IPS-20b (cell line): ENCODE data around the gene CYTH4.
A peak's percentile ranks its signal among the peaks of the same experiment; 100 is the strongest.
"Not testable (repeated sequence)": the region's sequence is repeated elsewhere in the genome, so short reads cannot be mapped to it uniquely, and the experiment has no call there.

Experiments
- H3K27ac ChIP-seq: one replicate; pipeline ENCODE4 v1.5.1; 2013; ENCODE audit warnings: low read length
- H3K27me3 ChIP-seq: 2 replicates; pipeline ENCODE4 v1.6.1; 2013; ENCODE audit warnings: mild to moderate bottlenecking, low read length, inconsistent platforms; ENCODE audit not compliant: insufficient read depth
- H3K36me3 ChIP-seq: 2 replicates; pipeline ENCODE4 v1.6.1; 2013; ENCODE audit warnings: low read depth, mild to moderate bottlenecking, inconsistent platforms, low read length, moderate library complexity; ENCODE audit not compliant: insufficient read depth
- H3K4me1 ChIP-seq: 2 replicates; pipeline ENCODE4 v1.6.1; 2013; ENCODE audit warnings: mild to moderate bottlenecking, control low read depth, inconsistent platforms, low read length, moderate library complexity; ENCODE audit not compliant: insufficient read depth
- H3K4me3 ChIP-seq: 2 replicates; pipeline ENCODE4 v1.5.1; 2013; ENCODE audit warnings: mild to moderate bottlenecking, low read length, inconsistent platforms
- H3K9ac ChIP-seq: 2 replicates; pipeline ENCODE4 v1.6.1; 2013; ENCODE audit warnings: low read depth, mild to moderate bottlenecking, inconsistent platforms, low read length, moderate library complexity
- H3K9me3 ChIP-seq: 2 replicates; pipeline ENCODE4 v1.6.1; 2013; ENCODE audit warnings: mild to moderate bottlenecking, low read depth, low read length, inconsistent platforms; ENCODE audit not compliant: insufficient read depth

The CYTH4 gene

GRCh38 chr22:37318364-37319109 lies 36.2 kb downstream of the CYTH4 start:
- H3K27me3 ChIP-seq = peaks cover 14% of the 10 kb centered on the region
- no peak overlapping the region for H3K9ac ChIP-seq
- H3K9me3 ChIP-seq = no peaks in the 10 kb centered on the region
- no peaks in the 10 kb centered on the region for H3K4me1 ChIP-seq
- no peak overlapping the region for H3K4me3 ChIP-seq
- H3K36me3 ChIP-seq = no peaks in the 10 kb centered on the region
- no peak overlapping the region for H3K27ac ChIP-seq

- Histone ChIP-seq H3K4me3 (no peak overlapping the region), H3K9ac (no peak overlapping the region), H3K4me1 (peaks cover 8% of the 10 kb centered on the region; the same call in 1 of the 2 replicates), H3K36me3 (no peaks in the 10 kb centered on the region), H3K9me3 (no peaks in the 10 kb centered on the region), H3K27me3 (peaks cover 23% of the 10 kb centered on the region), H3K27ac (no peak overlapping the region)
These were observed 37.2 kb downstream of the CYTH4 start for GRCh38 chr22:37319469-37319868.

- no peak overlapping the region for H3K27ac ChIP-seq
- peaks cover 37% of the 10 kb centered on the region for H3K27me3 ChIP-seq
- H3K4me3 ChIP-seq = no peak overlapping the region
- no peak overlapping the region for H3K9ac ChIP-seq
- H3K9me3 ChIP-seq = no peaks in the 10 kb centered on the region
- peaks cover 8% of the 10 kb centered on the region; the same call in 1 of the 2 replicates for H3K4me1 ChIP-seq
- no peaks in the 10 kb centered on the region for H3K36me3 ChIP-seq
These were observed 38.7 kb downstream of the CYTH4 start for GRCh38 chr22:37320726-37321677.

GRCh38 chr22:37324340-37325038 lies 42.2 kb downstream of the CYTH4 start:
- Histone ChIP-seq H3K4me3 (peak overlapping the region; percentile 54), H3K27ac (no peak overlapping the region), H3K9ac (no peak overlapping the region), H3K36me3 (no peaks in the 10 kb centered on the region), H3K4me1 (peaks cover 8% of the 10 kb centered on the region; the same call in 1 of the 2 replicates), H3K27me3 (peaks cover 55% of the 10 kb centered on the region), H3K9me3 (no peaks in the 10 kb centered on the region)

GRCh38 chr22:37325039-37325395 lies 42.7 kb downstream of the CYTH4 start:
- Histone ChIP-seq H3K9me3 (no peaks in the 10 kb centered on the region), H3K4me3 (peak overlapping the region; percentile 54; the same call in 1 of the 2 replicates)

GRCh38 chr22:37326726-37327125 lies 44.4 kb downstream of the CYTH4 start:
- Histone ChIP-seq H3K9ac (no peak overlapping the region), H3K36me3 (no peaks in the 10 kb centered on the region), H3K9me3 (no peaks in the 10 kb centered on the region), H3K4me3 (no peak overlapping the region), H3K27me3 (peaks cover 58% of the 10 kb centered on the region), H3K4me1 (peaks cover 8% of the 10 kb centered on the region; the same call in 1 of the 2 replicates), H3K27ac (no peak overlapping the region)

More at GRCh38 chr22:37325039-37325395, 42.7 kb downstream of the CYTH4 start:
- no peak overlapping the region for H3K9ac ChIP-seq
- no peak overlapping the region for H3K27ac ChIP-seq
- peaks cover 58% of the 10 kb centered on the region for H3K27me3 ChIP-seq
- H3K36me3 ChIP-seq = no peaks in the 10 kb centered on the region
- peaks cover 8% of the 10 kb centered on the region; the same call in 1 of the 2 replicates for H3K4me1 ChIP-seq

- no peaks in the 10 kb centered on the region for H3K36me3 ChIP-seq
- peaks cover 61% of the 10 kb centered on the region for H3K27me3 ChIP-seq
- H3K9ac ChIP-seq = no peak overlapping the region
- no peaks in the 10 kb centered on the region for H3K9me3 ChIP-seq
- H3K27ac ChIP-seq = no peak overlapping the region
- peaks cover 8% of the 10 kb centered on the region; the same call in 1 of the 2 replicates for H3K4me1 ChIP-seq
- H3K4me3 ChIP-seq = no peak overlapping the region
These were observed 45.7 kb downstream of the CYTH4 start for GRCh38 chr22:37328017-37328416.

GRCh38 chr22:37328538-37329237 lies 46.4 kb downstream of the CYTH4 start:
- H3K4me1 ChIP-seq, H3K27ac ChIP-seq, H3K9me3 ChIP-seq, H3K4me3 ChIP-seq, H3K9ac ChIP-seq, H3K36me3 ChIP-seq: not testable (repeated sequence)
- H3K27me3 ChIP-seq = peaks cover 61% of the 10 kb centered on the region

GRCh38 chr22:37329238-37330140 lies 47.2 kb downstream of the CYTH4 start:
- Histone ChIP-seq H3K4me1 (no peaks in the 10 kb centered on the region; the same call in 1 of the 2 replicates), H3K9ac (no peak overlapping the region), H3K27me3 (peaks cover 61% of the 10 kb centered on the region), H3K4me3 (no peak overlapping the region), H3K27ac (no peak overlapping the region), H3K36me3 (no peaks in the 10 kb centered on the region), H3K9me3 (no peaks in the 10 kb centered on the region)

GRCh38 chr22:37330200-37331033 lies 48.1 kb downstream of the CYTH4 start:
- peaks cover 61% of the 10 kb centered on the region for H3K27me3 ChIP-seq

More at GRCh38 chr22:37330200-37331033, 48.1 kb downstream of the CYTH4 start:
- H3K27ac ChIP-seq = no peak overlapping the region
- no peak overlapping the region for H3K4me3 ChIP-seq
- H3K9ac ChIP-seq = no peak overlapping the region
- H3K36me3 ChIP-seq = no peaks in the 10 kb centered on the region
- no peaks in the 10 kb centered on the region for H3K9me3 ChIP-seq
- H3K4me1 ChIP-seq = no peaks in the 10 kb centered on the region
